Measurements from ENCODE around the gene IRS4.

The IRS4 gene

DNA sequence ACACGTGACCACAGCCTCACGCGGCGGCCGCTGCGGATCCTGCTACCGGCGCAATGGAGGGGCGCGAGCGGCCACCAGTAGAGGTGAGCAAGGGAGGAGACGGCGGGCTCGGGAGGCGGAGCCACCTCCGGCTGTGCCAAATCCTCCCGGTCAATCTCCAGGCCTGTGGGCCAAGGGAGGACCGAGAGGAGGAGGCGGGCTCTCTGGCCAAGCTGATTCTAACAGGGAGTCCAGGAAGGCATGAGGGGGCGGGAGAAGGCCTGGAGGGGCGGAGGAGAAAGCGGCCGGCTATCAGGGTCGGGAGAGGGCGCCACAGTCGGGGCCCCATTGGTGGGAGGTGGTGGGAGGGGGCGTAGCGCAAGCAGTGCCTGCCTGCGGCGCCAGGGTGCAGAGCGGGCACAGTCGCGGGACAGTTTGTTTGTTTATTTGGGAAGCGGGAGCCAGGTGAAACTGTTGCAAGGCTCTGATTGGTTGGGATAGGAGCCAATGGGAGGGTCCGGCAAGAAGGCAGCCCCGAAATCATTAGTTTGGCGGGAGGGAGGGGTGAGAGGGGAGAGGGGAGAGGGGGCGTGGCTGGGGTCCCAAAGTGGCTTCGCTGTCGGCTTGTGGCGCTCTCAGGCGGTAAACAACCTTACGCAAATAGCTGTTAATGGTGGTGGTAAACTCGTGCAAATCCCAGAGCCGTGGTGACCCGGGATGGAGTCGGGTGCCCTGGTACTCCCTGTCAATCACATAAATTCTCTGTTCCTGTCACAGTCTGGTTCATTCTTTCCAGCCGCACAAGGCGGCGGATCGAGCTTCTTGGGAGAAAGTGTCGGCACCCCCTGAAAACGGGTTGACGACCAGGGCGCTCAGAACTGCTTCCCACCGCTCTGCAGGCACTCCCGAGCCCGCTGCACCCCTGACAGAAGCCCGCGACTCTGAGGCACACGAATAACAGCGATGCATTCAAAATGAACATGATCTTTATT lies at the start of gene IRS4:
TSS of gene IRS4 (minus strand) at position 55 of the 971 bp plus-strand sequence.
- DNase-seq: no peak

DNA sequence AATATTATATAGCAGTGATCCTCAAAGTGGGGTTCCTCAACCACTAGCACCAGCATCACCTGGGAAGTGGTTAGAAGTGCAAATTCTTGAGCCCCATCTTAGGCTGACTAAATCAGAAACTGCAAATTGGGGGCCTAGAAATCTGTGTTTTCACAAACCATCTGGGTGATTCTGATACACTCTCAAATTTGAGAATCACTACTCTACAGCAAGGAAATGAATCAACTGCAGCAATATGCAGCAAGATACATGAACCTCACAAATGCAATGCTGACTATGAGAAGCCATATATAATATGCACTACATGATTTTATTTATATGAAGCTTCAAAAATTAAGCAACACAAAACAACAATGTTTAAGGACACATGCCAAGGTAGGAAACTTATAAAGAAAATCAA lies 36.2 kb upstream of the IRS4 start:
- DNase-seq: no peak

DNA sequence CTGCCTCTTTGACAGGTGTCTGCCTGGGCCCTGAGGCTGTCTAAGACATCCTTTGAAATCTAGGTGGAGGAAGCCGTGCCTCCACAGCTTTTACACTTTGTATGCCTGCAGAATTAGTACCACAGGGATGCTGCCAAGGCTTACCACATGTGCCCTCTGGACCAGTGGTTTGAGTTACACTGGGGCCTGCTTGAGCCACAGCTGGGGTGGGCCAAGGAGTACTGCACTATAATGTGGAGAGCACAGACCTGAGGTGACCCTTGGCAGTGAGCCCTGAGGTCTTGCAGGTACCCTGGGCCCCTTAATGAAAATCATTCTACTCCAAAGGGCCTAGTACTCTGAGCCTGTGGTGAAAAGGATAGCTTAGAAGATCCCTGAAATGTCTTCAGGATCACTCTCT lies 27.2 kb upstream of the IRS4 start:
- DNase-seq: no peak

DNA sequence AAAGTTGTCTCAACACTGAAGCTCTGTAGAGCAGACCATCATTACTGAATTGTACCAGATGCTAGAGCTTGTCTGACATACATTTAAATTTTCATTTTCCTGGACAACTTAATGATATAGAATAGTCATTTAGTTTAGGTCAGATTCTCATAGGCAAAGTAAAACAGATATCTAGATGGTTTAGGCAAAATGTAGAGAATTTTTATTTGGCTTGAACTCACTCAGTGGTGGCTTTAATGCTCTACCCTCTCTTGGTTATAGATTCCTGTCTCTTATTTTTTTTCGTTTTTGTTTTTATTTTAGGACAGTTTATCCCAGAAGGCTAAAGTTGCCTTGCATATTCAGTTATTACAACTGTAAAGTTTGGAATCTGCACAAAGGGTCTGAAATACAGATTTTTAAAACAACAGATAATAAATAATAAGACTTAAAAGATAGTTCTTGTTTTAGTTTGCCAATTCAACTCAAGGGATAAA lies 4.0 kb upstream of the IRS4 start:
- no peak for DNase-seq

DNA sequence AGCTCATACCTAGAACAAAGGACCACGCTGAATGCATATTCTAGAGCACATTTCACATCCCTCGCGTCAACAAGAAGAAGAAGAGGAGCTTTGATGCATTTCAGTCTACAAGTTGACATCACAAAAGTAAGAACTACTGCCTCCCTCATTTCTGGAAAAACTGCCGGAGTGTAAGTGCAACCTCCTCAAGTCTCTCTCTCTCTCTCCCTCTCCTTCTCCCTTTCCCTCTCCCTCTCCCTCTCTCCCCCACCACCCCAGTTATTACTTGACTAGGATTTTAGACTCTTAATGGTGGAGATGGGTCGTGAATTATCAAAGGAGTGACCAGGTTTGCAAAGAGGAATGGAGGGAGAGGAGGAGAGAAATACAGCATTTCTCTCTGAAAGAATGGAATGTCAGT lies 1.4 kb upstream of the IRS4 start:
- no peak for DNase-seq

DNA sequence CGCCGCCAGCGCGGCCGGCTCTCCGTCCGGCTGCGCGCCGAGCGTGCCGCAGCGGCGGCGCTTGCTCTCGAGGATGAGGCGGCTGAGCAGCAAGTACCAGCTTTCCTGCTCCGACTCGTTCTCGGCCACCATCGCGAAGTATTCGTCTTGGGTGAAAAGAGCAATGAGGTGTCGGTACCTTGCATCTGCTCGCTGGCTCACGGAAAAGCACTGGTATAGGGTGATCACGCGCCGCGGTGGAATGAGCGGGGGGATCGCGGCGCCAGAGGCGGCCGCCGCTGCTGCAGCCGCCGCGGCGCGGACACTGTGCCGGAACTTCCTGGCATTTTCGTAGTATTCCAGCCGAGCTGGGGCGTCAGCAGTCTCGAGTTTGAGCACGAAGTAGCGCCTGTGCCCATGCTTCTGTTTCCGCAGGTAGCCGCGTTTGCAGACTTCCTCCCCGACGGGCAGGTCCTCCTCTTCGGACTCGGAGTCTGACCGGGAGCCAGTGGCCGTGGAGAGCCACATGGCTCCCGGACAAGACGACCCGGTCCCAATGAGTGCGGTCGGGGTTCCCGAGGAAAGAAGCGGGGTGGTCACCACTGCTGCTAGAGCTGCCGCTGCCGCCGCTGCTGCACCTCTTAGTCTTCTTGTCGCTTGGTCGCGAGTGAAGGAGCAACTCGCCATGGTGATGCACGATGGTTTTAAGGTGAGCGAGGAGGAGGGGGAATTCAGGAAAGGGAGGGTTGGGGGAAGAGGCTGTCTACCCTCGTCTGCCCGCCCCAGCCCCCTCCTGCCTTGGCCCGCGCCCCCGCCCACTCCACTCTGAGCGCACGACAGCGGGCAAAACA lies 469 bp downstream of the IRS4 start:
- no peak for DNase-seq

DNA sequence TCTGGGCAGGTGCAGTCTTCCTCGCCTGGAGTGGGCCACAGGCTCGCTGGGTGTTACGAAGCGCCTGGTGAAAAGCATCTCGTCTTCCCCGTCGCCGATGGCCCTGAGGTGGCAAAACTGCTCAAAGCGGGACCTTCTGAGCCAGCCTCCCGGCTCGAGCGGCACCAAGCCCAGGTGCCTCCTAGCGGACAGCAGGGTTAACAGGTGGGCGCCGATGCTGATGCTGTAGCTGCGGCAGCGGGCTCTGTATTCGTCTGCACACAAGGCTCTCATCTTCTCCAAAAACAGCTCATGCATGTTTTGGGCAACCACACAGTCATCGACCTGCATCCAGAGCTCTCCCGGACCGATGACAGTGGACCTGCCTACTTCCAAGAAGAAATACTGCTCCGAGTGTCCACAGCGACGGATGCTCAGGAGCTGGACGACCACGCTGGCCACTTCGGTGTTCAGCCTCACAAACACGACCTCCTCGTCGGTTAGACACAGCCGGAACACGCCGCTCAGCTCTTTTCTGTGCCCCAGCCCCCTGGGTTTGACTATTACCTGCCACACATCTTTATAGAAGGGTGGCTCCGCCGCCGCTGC lies 1.2 kb downstream of the IRS4 start:
- DNase-seq: no peak

DNA sequence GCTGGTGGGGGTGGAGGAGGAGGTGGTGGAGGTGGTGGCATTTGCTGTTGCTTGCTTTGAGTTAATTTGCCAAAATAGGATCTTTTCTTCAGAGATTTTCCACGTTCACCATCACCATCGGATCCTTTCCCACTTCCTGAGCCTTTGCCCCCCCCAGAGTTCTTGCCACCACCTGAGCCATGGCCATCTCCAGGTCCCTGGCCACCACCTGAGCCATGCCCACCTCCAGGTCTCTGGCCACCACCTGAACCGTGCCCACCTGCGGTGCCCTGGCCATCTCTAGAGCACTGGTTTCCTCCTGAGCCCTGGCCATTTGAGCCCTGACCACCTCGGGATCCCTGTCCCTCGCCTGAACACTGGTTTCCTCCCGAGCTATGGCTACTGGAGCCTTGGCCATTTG lies 1.9 kb downstream of the IRS4 start:
- no peak for DNase-seq

DNA sequence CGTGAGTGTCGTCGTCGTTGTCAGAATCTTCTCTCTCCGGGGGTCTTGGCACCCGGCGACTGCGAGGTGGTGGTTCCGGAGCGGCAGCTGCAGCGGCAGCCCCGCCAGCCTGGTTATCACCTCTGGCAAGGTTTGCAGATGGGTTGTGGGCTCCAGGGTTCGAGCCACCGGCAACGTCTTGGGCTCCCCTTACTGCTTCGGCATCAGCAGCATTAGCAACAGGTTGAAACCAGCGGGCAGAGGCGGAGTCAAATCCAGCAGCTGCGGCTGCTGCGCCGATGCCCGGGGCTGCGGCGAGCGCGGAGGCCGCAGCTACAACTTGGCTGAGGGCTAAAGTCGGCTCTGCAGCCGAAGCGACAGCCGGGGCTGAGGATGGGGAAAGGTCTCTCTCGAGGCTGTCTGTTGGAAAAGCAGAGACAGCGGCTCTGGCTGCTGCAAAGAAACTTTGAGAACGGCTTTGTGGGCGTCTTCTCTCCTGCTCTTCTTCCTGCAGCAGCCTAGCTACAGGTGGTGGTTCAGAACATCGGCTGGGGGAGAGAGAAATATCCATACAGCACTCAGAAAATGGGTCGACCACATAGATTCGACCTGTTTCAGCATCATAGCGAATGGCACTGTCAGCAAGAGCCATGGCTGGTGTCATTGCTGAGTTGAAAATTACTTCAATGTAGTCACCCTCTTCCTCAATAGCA lies 3.6 kb downstream of the IRS4 start:
- no peak for DNase-seq

DNA sequence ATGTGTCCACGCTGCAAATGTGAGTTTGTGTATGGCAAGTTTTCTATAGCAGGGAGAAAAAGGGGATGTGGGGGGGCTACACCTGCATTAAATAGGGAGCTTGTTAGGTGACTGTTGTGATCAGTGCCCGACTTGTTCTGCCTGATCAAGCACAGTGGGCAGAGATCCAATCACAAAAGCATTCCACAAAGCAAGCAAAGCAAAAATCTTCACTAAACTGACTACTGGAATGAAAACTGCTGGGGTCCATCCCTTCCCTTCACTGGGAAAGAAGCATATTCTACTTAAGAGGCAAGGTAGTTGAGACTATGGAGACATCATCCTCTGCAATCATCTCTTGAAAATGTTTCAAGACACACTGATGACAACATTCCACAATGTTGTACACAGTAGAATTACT lies 5.2 kb downstream of the IRS4 start:
- DNase-seq: no peak

DNA sequence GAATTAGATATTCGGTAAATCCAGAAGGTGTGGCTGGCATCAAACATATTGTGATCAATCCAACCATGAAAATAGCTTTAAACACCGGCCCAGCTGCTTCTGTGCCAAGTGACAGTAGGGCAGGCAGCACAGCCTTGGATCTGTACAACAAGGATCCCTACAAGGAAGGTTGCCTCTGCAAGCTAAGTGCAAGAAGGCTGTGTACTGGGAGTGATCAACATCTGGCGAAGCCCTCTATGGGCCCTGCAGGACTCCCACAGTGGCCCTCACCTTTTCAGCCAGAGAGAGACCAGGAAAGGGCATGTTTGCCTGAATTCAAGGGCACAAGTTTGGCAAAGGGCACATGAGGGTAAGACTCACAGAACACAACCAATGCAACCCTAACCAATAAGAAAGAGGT lies 9.6 kb downstream of the IRS4 start:
- DNase-seq: no peak

DNA sequence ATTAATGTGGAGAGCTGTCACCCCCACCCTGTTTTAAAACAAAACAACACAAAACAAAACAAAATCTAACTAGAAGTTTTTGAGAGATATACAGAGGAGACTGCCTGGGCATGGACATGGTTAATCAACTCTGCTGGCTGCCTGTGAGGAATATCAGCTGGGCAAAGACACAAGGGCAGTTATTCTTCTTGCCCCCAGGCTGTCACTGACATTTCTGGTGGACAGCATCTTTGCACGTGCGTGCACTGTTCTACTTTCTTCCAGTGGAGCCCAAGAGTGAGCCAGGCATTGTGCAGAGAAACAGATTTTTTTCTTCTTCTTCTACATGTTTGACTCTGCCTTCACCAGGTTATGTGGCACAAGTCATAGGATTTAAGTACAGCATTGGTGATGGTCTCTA lies 13.8 kb downstream of the IRS4 start:
- DNase-seq: no peak

DNA sequence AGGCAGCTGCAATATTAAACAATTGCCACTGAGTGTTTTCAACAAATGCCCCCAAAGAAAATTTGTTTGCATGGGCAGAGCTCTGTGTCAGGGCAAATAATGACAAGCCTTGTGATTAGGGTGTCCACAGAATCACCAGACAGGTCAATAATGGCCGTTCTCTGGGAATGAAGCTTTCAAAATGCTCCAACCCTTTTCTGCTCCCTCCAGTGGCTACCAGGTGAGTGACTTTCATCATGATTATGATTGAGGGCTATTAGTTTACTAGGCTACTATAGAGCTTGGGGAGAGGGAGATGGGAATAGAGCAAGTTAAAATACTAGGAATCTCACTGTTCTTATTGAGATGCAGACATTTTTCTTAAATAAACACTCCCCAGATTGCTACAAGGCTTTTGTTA lies 23.5 kb downstream of the IRS4 start:
- DNase-seq: no peak

DNA sequence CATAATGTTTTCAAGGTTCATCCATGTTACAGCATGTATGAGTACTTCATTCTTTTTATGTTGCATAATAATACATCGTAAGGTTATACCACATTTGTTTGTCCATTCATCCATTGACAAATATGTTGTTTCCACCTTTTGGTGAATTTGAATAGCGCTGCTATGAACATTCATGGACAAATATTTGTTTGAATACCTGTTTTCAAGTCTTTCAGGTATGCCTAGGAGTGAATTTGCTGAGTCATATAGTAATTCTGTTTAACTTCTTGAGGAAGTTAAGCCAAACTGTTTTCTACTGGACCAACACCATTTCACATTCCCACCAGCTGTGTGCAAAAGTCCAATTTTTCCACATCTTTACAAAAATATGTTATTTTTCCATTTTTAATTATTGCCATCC lies 31.5 kb downstream of the IRS4 start:
- DNase-seq: no peak

DNA sequence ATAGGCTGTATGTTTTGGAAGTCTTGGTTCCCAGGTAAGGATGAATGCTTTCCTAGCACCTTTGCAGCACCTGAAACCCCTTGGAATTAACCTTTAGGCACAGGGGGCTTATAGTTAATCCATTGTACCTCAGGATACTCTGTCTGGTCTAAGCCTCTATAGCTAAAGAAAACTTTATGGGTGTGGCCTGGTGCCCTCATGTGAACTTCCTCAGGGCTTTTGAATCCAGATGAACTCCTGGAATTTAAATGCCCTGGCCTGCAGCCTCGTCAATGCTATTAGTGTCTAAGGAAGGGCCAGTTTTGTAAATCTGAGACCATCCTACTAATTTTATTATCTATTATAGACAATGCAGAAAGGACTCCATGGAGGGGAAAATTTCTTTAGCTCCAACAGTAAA lies 33.8 kb downstream of the IRS4 start:
- no peak for DNase-seq

DNA sequence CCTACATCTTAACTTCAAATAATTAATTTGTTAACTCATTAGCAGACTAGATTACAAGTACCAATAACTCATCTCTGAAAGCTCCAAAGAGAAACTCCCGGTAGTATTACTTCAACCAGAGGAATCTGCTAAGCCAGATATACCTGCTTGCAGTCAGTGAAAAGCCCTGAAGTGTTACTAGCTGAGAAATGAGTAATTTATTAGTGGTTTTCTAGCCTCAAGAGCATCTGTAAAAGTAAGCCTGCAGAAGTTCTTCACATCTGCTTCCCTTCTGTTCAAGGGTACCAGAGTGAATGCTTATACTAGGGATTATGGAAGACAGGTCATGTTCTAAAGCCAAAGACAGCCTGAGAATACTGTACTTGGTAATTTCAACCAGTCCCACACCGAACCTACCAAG lies 34.7 kb downstream of the IRS4 start:
- no peak for DNase-seq

DNA sequence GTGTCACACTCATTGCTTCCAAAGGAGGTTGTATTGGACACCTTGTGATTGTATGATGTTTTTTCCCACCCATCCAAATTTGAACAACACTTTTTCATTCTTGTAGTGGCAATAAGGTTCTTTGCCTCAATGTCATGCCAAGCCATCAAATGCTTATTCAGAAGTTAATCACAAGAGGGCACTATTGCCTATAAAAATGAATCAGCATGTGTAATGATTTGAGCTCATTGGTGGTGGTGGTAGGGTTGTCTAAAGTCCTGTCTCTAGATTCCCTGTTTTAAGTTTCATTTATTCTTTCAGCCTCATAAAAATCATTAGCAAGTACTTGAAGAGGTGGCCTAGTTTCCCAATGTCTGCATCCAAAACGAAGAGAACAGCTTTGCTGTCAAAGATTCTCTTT lies 37.0 kb downstream of the IRS4 start:
- DNase-seq: no peak

DNA sequence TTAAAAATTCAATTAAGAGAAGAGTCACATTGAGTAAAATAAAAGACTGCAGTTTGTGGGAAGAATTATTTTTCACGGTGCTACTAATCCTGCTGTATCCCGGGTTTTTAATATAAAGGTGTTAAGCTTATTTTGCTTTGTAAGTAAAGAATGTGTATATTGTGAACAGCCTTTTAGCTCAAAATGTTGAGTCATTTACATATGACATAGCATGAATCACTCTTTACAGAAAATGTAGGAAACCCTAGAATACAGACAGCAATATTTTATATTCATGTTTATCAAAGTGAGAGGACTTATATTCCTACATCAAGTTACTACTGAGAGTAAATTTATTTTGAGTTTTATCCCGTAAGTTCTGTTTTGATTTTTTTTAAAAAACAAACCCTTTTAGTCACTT lies 39.7 kb downstream of the IRS4 start:
- no peak for DNase-seq

All from DMS153 (cell line).